Brain pericyte (primary cell): ENCODE measurements around the gene CELF4.

ENCODE experiments used
- DNase-seq: peaks from one replicate; pipeline ENCODE4 v3.0.0-alpha.2; 2012; ENCODE audit warnings: low read depth, low spot score

The CELF4 gene

GRCh38 chr18:37318360-37319355 lies 246.9 kb downstream of the CELF4 start:
- DNase-seq = no peak

- DNase-seq = no peak
Measured at GRCh38 chr18:37317486-37317885, 248.1 kb downstream of the CELF4 start.

GRCh38 chr18:37316468-37316867 lies 249.1 kb downstream of the CELF4 start:
- no peak for DNase-seq

GRCh38 chr18:37315935-37316334 lies 249.7 kb downstream of the CELF4 start:
- no peak for DNase-seq

GRCh38 chr18:37314534-37314933 lies 251.1 kb downstream of the CELF4 start:
- DNase-seq = no peak

- DNase-seq = no peak
Measured at GRCh38 chr18:37313624-37314023, 252.0 kb downstream of the CELF4 start.

GRCh38 chr18:37309861-37310260 lies 255.7 kb downstream of the CELF4 start:
- DNase-seq = no peak

GRCh38 chr18:37309059-37309458 lies 256.5 kb downstream of the CELF4 start:
- no peak for DNase-seq

- DNase-seq = no peak
Measured at GRCh38 chr18:37307181-37307580, 258.4 kb downstream of the CELF4 start.

GRCh38 chr18:37306432-37306831 lies 259.2 kb downstream of the CELF4 start:
- DNase-seq = no peak

GRCh38 chr18:37305066-37305465 lies 260.5 kb downstream of the CELF4 start:
- DNase-seq = no peak

- no peak for DNase-seq
Measured at GRCh38 chr18:37304012-37304680, 261.5 kb downstream of the CELF4 start.

GRCh38 chr18:37303009-37303408 lies 262.6 kb downstream of the CELF4 start:
- DNase-seq = no peak

- DNase-seq = no peak
Measured at GRCh38 chr18:37302519-37302918, 263.1 kb downstream of the CELF4 start.

- DNase-seq = peak; percentile 81
Measured at GRCh38 chr18:37299471-37300304, 265.9 kb downstream of the CELF4 start.

- DNase-seq = no peak
Measured at GRCh38 chr18:37298816-37299215, 266.8 kb downstream of the CELF4 start.

- DNase-seq = no peak
Measured at GRCh38 chr18:37297106-37297505, 268.5 kb downstream of the CELF4 start.

GRCh38 chr18:37294951-37295350 lies 270.6 kb downstream of the CELF4 start:
- DNase-seq = no peak

- DNase-seq = no peak
Measured at GRCh38 chr18:37293359-37293758, 272.2 kb downstream of the CELF4 start.

GRCh38 chr18:37289423-37289822 lies 276.2 kb downstream of the CELF4 start:
- DNase-seq = no peak

GRCh38 chr18:37287601-37288000 lies 278.0 kb downstream of the CELF4 start:
- DNase-seq = no peak

GRCh38 chr18:37286801-37287200 lies 278.8 kb downstream of the CELF4 start:
- no peak for DNase-seq
